Fibroblast of peridontal ligament (primary cell): ENCODE results near the gene CACNA2D1.

Experiments
- DNase-seq: peaks from one replicate; pipeline ENCODE4 v3.0.0-alpha.2; 2010; ENCODE audit errors: extremely low read depth

Gene CACNA2D1

DNA sequence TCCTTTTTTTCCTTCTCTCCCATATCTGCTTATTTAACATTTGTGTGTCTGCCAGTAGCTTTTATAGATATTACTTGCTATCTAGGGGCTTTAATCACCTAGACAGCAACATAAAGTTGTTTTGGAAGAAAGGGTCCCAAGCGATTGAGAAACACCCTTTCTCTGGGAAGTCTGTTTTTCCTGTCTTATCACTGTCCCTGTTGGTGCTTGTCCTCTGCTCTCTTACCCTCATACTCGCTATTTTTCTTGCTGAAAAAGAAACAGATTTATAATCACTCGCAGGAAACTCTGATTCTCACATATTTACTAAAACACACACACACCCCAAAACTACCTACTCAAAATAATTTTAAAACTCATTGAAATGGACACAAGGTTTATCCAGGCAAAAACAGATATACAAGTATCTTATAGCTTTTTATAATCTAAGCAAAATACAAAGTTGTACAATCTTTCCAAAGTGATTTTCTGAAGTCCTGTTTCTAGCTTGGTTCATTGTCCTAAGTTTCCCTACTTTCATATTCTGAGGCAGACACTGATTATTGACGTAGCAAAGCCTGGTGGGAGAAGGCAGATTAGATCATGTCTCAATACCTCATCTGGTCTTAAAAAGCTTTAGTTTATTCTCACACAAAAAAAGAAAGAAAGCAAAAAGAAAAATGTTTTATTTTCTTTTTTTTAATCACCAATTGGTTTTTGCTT is 157.3 kb downstream of the CACNA2D1 start:
- no peak for DNase-seq

DNA sequence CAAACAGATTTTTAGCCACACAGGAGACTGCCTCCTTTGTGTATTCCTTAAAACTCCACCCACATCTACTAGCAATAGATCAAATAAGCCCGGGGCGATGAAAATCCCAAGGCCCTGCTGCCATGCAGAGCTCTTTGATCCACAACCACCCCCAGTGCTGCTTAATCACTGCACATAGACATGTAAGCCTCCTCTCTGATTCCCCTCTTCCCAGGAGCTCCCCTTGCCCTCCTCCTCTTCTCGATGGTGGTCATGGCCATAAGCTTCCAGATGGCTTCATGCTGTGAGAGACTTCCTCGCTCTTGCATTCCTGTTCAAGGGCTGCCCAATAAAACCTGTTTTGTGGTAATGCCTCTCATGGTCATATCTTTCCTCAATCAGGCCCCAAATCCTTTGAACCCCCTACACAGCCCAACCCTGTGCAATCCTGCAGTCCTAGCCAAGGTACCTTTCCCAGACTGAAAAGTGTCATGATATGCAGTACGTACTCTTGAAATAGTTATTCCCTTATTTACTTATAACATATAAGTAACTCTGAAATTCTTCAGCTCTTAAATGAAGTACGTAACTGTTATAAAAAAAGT is 158.5 kb downstream of the CACNA2D1 start:
- no peak for DNase-seq

DNA sequence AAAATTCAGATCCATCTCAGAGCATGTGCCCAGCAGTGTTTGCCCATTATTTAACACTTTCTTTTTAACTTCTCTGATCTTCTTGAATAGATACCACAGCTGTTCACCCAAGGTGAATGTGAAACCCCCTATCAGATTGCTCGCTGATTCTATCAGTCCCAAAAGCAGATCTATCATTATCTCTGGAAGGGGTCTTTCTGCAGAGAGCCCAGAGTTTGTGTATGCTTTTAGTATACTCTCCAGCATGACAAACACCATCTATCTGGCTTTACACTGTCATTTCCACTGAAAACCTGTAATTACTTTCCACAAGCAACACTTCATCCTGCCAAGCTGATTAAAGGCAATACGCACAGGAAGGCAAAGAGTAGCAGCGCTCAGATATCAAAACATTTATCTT is 168.2 kb downstream of the CACNA2D1 start:
- no peak for DNase-seq

DNA sequence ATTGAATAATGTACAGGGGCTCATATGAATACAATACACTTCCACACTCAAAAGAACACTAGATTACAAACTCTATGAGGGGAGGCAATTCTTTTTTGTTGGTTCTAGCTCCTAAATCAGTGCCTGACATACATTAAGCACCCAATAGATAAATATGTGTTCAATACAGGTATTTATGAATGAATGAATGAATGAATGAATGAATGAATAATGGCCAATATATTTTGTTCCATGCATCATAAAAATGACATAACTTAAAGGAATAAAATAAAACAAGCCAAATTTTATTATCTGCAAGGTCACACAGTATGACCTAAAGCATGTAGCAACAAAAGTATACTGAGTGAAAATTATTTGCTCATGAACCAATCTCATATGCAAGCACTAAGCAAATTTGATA is 168.9 kb downstream of the CACNA2D1 start:
- DNase-seq: no peak

DNA sequence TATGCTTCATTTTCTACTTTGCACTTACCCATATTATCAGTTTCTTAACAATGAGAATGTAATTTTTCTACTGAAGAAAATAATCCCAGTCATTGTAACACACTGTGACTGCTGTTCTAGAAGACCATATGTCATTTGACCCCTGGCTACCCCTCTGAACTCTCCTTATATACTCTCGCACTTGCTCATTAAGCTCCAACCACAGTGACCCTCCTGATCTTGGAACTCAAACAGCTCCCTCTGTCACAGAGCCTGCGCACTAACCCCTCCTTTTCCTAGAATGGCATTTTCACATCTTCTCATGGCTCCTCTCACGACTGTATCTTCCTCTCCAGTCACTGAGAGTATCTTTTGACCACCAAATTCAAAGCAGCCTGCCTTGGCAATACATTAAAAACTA is 169.7 kb downstream of the CACNA2D1 start:
- no peak for DNase-seq

DNA sequence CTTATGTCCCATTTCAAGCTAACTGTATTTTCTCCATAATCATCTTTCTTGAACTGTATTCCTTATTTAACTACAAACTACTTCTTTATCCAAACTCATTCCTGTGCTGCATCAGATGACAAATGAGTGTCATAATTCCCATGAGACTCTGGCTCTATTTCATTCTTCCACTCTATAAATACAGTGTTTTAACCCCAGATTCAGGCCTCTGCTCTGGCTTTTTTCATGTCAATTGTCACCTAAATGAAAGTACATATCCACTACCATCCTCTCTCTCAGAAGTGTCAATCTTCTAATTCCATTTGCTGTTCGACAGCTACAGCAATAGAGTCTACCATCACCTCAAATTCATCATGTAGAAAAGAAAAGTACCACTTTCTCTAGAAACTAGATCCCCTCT is 172.7 kb downstream of the CACNA2D1 start:
- no peak for DNase-seq

DNA sequence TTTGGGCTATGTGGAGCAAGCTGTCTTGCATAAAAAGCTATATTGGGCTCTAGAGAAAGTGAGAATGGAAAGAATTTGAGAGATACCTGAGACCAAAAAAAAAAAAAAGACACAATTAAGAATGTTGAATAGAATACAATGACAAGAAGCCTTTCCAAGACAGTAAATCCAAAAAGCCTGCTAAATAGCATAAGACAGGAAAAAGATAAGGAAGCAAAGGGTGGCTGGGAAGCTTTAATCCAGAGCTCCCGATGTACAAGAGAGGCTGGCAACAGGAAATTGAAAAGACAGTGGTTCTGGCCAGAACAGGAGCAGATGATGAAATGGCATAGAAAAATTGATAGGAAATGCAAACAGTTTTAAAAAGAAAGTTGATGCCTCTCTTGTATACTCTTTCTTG is 174.9 kb downstream of the CACNA2D1 start:
- DNase-seq: peak; percentile 29

DNA sequence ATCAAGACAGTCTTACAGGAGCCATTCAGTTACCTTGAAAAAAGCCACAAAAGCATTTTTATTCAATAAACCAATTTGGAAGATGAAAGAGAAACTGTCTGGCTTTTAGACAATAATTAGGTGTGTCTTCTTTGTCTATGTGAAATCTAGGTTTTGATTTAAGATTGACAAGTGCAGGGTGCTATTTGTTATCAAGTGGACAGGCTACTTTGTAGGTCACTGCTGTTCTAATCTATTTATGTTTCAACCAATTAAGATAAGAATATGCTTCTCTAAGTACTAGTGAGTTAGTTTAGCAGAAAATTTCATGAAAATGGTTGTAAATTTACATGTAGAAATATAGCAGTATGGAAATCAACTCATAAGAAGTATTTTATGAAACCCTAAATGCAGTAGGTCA is 177.5 kb downstream of the CACNA2D1 start:
- no peak for DNase-seq

DNA sequence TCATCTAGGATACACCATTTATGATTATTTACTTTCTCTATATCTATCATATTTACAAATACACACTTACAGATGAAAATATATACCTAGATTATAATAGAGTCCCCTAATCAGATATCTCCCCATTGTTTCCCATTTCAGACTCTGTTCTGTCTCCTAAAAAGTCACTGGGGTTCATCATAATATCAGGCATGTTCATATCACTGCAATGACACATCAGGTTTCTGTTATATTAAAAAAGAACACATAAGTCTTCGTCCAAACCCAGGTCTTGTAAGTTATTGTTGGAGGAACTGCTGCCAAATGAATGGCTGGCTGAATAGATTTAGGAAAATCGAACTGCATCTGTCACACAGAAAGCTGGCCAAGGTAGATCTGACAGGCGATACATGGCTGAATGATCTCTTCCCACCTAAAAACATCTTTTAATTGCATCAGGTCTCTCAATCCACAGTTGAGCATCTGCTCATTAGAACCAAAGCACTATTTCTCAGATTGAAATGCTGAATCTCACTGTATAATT is 178.7 kb downstream of the CACNA2D1 start:
- DNase-seq: no peak

DNA sequence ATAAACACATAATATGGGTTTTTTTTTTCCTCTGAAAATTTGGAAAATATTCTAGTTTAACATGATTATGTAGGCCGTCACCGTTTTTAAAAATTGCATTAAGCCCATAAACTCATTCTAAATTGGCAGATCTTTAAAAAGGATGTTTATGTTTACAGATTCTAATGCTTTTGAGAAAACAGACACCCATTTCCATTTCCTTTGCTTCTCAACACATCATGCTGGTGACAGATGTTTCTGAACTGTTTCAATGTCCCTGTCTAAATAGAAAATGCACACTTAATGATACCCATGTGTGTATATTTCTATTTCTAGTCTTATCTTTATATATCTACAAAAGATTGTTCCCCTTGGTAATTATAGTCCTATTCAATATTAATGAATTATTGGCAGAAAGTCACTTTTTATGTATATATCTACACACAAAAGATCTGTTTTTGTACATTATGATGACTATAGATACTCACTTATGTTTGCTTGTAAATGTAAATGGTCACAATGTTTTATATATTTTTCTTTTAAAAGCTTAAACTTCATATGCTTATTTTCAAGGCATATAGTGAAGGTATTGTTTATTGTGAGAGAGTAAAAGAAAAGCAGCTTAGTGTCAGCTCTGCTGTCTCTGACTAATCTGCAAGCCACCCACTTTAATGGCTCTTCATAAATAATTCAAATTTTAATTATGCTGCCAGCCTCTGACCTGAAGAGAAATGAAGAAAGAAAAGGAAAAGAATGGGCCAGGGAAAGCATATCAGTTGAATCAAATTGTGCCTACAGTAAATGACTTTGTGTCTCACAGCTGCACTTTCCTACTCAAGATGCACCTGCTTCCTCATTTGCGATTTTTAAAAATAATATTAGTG is 179.4 kb downstream of the CACNA2D1 start:
- DNase-seq: no peak

DNA sequence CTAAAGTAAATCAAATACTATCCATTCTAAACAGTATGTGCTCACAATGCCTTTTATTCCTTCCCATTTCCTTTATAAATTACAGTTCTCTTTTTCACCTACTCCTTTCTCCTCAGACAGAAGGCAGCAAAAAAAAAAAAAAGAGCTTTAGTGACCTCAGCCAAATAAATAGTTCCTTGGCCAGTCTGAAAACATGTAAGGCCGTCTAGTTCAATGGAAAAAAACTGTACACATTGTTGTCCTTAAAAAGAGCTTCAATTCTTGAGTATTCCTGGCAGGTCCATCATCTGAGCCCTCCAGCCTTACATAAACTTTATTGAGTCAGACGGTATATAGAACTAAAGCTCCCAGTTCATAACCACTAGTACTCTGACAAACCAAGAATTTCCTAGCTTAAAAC is 185.4 kb downstream of the CACNA2D1 start:
- DNase-seq: no peak

DNA sequence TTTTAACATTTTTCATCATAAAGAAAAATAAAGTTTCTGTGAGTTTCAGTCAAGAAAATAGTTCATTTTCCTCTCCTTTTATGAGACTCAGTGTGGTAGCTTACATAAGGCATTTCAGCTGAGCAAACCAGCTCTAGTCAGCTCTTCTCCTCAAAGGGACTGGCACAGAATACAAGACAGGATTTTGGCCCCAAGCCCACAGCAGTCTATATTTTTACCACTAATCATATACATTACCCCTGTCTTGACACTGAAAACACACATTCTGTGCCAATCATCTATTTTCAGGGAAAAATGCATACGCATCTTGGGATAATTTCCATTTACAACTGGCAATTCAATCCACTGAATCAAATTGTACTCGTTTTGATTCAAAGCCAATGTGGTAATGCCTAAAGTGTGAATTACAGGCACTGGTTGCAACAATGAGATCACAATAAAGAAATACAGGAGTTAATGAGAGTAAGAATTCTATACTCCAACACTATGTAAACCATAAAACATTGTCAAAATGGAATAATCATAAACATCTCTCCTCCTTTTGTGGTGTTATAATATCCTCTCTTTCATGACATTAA is 186.4 kb downstream of the CACNA2D1 start:
- DNase-seq: no peak

DNA sequence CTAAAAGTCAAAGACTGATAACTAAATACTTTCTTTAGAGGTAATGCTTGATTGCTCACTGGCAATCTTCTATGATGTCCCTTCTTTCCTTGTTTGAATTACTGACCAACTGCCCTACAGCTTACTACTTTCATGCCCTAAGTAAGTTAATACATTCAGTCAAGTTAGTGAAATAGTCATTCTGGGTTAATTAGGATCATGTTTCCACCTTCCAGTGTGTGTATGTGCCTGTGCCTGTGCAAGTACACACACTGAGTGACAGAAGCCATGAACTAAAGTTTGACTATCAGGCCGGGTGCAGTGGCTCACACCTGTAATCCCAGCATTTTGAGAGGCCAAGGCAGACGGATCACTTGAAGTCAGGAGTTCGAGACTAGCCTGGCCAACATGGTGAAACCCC is 187.9 kb downstream of the CACNA2D1 start:
- DNase-seq: no peak

DNA sequence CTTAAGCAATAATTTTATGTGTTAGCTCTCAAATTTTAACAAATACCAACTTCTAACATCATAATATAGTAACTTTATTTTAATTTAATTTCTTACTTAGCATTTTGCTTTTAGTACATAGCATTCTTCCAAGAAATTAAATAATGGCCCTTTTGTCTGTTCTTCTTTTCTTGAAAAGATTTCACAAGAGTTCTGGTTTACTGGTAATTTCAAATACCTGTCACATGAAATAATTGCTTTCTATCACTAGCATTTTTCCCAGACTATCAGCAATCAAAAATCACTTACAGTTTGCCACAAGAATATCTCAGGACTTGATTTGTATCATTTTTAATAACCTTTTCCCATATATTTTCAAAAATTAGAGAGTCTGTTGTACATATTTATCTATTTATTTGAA is 193.0 kb downstream of the CACNA2D1 start:
- no peak for DNase-seq

DNA sequence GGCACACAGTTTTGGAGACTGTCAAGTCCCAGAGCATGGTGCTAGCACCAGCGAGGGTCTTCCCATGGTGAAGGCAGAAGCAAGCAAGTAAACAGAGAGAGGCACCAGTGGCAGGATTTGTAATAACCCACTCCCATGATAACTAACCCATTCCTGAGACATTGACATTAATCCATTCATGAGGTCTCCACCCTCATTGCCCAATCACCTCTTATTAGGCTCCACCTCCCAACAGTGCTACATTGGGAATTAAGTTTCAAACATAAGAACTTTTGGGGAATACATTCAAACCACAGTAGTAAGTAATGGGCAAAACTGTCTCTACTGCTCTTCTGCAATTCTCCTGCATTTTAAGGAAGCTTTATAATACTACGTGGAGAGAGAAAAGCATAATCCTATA is 193.6 kb downstream of the CACNA2D1 start:
- DNase-seq: no peak

DNA sequence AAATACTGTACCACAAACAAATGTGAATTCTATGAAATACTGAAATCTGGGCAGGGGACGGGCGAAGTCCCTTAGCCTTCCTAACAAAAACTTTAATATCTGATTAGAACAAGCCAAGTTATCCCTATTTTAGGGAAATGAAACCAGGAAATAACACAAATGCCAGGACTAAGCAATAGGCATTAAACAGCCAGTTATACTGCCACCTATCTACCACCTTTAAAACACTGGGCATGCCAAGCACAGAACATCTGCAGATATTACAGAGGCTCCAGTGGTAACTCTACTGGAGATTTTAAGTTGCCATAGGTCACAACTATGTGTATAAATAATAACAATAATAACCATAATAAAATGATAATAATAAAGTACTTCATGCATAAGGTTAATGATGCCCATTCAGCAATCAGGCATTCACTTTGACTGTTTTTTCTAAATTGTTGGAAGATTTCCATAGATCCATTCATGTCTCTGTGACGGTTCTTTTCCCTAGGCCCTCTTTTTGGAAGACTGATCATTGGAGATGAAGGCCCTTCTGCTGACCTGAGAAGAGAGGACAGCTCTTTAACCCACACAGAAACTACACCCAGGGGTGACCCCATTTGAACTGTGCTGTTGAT is 195.7 kb downstream of the CACNA2D1 start:
- peak; percentile 22 for DNase-seq

DNA sequence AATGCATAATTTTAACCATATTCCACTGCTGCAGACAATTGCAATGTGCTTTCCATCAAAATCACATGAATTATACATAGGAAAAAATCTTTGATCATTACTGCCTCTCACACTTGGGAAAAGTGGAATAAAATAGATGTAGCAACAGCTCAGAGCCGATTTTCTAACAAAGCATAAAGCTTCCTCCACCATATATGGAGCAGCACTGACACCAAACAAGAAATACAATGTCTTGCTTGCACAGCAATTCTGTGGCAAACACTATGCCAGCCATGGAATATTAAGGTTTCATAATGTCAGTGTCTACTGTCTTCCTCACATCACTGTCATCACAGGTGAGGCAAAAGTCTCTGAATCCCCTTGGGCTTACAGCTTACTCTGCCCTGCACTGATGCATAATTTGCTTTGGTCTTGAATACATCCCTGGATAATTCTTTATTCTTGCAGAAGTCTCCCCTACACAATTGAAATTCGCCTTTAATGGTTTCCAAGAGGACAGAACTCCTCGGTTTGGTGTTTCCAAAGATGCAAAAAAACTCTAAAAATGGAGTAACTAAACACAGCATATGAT is 198.5 kb downstream of the CACNA2D1 start:
- DNase-seq: no peak

DNA sequence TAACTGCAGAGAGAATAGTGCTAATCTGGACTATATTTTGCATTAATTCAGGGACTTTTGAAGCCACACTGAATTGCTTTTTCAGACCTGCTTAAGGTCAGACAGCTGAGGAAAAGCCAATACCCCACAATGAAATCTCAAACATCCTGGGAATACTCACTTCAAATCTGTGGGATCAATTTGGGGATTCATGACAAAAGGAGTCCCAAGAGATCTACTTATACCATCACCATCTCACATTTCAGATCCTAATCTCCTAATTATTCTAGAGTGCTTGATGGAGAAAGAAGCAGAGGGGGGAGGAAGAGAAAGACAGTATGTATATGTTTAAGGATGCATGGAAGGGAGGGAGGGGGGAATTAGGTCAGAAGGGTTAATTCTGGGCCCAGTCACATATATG is 202.2 kb downstream of the CACNA2D1 start:
- DNase-seq: no peak

DNA sequence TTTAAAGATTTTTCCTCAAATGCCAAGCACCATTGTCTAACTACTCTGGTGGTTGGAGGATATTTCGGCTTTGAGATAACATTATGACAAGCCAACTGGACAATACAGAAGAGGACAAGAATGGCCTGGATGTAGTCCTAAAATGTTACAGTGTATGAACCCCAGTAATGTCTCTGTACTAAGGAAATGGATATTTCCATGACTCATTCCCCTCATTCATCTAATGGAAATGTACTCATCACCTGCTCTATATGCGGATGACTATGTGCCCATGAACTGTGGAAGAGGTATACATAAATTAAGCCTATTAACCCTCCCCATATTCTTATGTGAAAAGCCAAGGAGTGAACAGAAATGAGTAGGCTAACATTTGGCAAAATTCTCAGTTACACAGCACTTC is 207.9 kb downstream of the CACNA2D1 start:
- DNase-seq: no peak

DNA sequence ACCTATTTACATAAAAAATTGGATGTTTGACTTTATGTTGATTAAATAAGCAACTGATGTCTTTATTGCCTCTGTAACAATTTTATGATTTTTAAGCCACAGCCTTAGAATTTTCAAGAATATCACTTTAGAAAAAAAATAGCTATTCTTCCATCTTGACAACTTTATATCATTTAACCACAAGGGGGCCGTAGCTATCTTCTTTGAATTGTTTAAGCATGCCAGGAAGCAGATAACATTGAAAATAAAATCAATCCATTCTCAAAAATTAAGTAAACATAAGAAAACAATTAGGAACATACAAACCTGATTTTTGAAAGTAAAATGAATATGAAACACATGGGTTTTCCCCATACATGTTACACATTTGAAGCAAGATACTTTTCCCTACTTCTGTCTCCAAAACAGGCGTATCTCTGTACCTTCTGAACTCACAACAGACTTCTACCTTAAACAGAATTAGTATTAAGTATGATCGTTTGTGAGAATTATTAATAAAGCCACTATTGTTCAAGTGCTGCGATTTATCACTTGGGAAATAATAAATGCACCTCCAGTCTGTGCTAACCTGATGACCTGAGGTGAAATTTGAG is 209.0 kb downstream of the CACNA2D1 start:
- peak; percentile 81 for DNase-seq
